GM19452 (cell line): Measurements from ENCODE around the gene KLK12.
"Not testable (repeated sequence)": the region's sequence is repeated elsewhere in the genome, so short reads cannot be mapped to it uniquely, and the experiment has no call there.

Experiments used
- ATAC-seq: cut with Tn5 transposase; IDR thresholded peaks from one replicate; pipeline ENCODE4 v1.9.1; 2021; ENCODE audit not compliant: unreplicated experiment

Gene KLK12

DNA sequence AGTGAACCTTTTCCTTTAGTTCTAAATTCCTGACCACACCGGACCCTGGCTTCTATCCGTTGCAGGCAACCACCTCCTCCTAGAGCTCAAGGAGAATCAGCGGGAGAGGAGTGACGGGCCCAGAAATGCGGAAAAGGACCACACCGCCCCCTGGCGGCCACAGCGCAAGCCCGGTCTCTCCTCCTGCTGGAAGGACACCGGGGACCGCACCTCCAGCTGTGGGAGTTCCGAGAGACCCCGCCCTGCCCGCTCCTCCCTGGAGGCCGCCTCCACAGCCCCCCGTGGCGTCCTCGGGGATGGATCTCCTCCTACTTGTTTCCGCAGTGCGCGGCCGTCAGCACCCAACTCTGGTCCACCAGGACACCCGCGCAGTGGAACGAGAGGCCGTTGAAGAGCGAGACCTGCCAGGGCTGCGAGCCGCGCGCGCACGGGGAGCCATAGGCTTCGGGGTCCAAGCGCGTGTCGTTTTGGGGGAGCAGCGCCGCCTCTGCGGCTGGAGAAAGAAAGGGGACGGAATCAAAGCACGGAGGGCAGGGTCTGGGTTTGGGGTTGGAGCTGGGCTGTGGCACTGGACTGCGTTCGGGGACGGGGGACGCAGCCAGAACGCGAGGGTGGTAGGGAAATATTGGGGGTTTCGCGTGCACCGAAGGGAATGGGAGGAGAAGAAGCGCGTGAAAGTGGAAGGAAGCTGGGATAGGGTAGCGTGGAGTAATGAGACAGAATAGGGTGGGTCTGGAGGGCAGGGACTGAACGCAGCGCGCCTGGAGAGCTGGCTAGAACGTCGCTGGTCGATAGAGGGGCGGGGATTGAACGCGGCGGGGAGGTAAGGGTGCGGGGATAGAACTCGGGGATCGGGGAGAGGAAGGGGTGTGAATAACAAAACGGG lies 17.8 kb downstream of the KLK12 start:
- no peak for ATAC-seq

DNA sequence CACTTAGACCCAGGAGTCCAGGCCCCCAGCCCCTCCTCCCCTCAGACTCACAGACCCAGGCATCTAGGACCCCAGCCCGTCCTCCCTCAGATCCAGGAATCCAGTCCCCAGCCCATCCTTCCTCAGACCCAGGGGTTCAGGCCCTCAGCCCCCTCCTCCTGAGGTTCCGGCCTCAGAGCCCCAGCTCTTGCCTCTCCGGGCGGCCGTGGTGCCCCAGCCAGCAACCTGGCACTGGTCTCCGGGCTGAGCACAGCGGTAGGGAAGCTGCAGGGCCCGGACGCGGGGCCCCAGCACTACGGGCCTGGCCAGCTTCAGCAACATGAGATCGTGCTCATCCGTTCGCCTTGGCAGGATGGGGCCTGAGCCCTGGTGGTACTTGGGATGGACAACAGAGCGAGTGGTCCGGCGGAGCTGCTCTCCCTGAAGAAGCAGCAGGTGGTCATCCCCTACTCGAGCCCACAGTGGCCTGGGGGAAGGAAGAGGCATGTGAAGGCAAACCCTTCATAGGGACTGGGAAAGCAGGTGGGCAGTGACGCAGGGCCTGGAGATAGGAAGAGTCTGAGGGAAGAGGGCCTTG lies 19.0 kb downstream of the KLK12 start:
- no peak for ATAC-seq

DNA sequence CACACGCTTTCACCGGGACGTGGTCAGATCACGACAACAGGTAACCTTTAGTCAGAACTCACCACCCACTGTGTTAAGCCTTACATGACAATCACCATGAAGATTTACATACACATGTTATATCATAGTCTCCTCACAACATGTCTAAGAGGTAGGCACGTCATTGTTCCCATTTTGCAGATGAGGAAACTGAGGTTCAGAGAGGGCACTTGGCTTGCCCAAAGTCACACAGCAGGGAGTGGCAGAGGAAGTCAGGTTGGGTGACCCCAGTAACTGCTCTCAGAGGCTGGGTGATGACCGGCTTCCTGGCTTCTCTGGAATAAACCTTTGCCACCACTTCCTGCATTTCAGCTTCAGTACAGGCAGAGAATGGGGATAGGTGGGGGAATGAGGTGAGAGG lies 20.6 kb downstream of the KLK12 start:
- no peak for ATAC-seq

DNA sequence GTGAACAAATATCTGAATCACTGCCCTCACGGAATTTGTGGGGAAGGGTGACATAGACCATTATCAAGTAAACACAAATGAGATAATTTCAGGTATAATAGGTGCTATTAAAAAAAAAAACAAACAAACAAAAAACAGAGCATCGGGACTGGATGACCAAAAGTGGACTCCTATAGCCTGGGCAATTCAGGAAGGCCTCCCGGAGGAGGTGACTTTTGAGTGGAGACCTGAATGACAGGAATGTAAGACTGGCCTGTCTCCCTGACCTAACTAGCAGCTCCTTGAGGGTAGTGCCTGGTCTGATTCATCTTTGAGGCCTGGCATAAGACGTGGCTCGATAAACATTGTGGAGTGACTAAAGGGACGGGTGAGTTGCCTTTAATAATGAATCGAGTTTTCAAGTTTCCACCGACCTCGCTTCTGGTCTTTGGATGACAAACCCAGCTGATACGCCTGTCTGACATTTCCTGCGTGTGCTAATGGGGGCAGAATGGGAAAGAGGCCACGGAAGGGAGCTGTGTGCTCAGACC lies 22.1 kb downstream of the KLK12 start:
- ATAC-seq = no peak

DNA sequence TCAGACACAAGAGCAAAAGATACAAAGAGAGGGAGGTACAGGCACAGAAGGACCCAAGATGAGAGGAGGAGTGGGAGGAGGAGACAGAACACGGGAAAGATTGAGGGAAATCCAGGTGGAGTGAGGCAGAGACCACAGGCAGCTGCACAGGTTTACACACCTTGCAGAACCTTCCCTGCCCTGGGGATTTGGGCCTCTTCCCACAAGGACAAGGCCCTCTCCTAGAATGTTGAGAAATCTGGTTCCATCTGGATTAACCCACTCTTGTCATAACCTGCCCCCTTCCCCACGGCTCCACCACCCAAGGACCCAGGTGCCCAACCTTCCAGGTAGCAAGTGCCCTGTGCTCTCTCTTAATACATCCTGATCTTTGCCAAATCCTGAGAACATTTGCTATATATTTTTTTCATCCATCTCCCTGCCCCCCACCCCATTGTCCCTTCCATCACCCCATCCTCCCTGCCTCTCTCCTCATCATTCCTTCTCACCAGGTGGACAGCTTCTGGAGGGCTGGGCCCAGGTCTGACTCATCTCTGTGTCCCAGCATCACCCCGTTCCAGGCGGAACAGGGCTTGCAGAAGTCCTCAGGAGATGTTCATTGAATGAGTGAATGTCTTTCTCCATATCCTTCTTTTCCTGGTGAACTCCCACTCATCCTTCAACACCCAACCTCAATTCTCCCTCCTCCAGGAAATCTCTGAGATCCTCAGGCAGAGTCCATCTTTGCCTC lies 24.6 kb downstream of the KLK12 start:
- ATAC-seq = no peak

DNA sequence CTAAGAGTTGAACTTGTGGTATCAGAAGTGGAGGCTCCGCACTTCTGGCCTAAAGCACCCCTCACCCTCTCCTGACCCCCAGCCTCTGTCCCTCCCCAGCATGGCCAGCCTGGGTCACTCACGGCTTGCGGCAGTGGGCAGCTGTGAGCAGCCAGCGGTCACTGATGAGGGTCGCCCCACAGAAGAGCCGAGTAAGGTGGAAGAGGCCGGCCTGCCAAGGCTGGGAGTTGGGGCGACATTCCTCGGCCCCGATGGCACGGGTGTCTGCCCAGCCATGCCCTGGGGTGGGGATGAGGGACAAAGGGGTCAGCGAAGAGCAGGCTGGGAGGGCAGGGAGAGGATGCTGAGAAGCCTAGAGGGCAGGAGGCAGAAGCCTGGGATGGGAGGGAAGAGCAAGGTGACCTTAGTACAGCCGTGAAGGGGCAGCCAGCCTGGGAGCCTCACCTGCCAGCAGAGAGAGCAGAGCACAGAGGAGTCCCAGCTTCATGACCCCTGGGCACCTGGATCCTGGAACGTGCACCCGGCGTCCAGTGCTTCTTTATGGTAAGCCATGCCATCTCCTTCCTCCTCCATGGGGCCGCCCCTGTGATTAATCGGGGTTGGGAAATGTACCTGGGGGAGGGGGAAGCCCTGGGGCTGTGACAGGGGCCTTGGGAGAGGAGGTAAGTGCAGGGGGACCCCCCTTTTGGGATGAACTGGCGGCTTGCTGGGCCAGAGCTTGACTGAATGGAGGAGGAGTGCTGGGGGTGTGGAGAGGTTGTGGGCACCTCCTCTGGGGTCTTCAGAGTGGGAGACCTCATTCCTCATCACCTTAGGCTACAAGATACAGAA lies 25.5 kb downstream of the KLK12 start:
- no peak for ATAC-seq

DNA sequence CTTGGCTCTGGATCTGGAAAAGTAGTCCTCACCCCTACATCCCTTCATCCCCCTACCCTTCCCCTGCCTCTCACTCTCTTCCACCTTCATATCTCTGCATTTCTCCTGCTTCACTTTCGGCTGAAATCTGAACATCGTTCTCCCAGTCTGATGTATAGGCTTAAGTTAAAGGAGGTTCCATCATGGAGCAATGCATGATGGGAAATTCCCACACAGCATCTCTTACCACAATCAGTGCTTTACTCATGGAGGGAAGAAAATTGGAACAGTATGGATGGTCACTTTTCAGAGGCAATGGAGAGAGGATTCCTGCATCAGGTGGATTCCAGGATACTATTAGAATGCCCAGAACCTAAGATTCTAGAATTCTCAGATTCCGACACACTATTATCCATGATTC lies 27.3 kb downstream of the KLK12 start:
- no peak for ATAC-seq

DNA sequence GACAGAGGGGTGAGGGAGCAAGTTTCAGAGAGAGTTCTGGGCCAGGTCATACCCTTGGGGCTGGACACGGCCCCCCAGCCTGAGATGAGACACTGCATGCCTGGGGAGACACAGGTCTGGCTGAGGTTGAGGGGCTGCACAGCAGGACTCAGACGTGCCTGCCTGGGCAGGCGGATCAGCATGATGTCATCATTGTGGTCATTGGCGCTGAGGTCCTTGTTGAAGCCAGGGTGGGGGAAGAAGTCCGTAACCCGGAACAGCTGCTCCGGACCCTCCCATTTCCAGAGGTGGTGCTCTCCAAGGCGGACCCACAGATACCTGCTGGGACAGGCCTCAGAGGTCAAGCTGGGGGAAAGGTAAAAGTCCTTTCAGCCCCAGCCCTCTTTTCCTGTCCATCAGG lies 28.4 kb downstream of the KLK12 start:
- ATAC-seq = no peak

DNA sequence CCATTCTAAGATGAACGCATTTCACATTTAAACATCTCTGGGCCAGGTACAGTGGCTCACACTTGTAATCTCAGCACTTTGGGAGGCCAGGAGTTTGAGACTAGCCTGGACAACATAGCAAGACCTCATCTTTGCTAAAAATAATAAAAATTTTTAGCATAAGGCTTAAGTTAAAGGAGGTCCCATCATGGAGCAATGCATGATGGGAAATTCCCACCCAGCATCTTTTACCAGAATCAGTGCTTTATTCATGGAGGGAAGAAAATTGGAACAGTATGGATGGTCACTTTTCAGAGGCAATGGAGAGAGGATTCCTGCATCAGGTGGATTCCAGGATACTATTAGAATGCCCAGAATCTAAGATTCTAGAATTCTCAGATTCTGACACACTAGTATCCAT lies 29.6 kb downstream of the KLK12 start:
- no peak for ATAC-seq

DNA sequence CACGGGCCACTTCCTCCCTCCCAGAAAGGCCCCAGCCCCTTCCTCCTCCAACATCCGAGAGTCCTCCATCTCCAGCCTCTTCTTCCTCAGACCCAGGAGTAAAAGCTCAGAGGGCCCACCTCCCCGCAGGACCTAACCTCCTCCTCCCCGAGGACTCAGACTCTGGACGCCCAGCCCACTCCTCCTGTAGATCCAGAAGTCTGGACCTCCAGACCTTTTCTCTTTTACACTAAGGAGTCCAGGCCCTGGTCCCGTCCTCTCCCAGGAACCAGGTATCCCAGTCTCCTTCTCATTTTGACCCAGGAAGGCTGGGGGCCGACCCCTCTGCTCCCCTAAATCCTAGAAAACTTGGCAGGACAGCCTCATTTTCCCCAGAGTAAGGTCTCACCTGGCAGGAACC lies 31.5 kb downstream of the KLK12 start:
- no peak for ATAC-seq

DNA sequence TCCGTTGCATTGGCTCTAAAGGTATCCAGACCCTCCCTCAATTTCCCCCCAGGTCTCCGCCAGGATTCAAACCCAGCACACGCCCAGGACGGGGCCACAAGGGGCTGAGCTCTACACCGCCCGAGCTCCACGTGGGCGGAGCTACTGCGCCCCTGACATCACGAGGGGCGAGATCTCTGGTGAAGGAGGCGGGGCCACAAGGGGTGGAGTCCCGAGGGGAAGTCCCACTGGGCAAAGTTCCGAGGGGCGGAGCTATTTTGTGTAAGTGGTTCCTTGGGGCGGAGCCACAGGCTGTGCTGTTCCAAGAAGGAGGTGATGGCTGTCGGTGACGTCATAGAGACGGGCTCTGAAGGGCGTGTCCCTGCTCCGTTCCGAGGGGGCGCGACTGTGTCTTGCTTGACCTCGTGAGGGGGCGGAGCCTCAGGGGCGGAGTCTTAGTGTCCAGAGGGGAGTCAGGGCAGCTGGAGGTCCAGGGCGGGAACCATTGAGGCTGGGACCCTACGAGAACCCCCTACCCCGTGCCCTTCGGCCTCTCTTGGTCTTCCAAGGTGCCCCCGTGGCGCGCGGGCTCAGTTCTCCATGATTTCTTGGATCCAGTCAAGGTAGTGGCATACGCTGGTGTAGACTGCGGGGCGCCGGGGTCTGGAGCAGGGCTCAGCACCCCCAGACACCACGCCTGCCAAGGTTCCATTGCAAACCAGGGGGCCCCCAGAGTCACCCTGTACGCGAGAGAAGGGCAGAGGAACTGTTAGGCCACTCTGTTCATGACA lies 32.1 kb downstream of the KLK12 start:
- ATAC-seq = no peak

DNA sequence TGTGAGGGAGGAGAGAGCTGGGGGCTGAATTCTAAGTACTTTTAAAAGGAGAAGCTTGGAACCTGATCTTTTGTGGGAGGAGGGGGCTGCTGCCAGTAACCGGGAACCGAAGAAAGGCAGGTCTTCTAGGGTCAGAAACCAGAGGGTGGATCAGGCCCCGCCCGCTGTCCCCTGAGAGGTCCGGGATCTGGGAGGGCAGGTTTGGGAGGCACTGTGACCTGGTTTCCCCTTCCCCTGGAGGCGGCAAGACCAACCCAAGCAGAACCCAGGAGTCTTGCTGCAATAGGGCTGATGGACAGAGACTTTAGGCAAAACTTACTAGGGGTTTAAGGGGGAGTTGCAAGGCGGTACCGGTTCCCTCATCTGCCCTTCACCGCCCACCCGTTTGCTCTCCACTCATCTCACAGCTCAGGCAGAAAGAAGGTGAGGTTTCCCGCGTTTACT lies 32.7 kb downstream of the KLK12 start:
- no peak for ATAC-seq

DNA sequence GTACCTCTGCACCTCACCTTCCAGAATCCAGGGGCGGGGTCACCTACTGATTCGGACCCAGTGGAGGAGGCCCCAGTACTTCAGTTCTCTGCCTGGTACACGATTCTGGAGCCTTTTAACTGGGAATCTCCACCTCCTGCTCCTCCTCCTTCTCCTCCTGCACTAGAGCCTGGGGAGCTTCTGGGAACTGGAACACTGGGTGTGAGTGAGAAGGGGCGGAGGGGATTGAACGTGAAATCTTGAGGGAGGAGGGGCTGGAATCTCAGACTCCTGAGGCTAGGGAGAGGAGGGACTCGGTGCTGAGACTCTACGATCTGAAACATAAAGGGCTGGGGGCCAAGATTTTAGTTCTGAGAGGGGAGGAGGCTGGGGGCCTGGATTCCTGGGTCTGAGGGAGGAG lies 33.3 kb downstream of the KLK12 start, which contains the start of gene KLK8:
Gene KLK8 (minus strand): TSS at position 90 of the 400 bp plus-strand sequence. CDS start 437 bp downstream, outside the sequence.
- no peak for ATAC-seq

DNA sequence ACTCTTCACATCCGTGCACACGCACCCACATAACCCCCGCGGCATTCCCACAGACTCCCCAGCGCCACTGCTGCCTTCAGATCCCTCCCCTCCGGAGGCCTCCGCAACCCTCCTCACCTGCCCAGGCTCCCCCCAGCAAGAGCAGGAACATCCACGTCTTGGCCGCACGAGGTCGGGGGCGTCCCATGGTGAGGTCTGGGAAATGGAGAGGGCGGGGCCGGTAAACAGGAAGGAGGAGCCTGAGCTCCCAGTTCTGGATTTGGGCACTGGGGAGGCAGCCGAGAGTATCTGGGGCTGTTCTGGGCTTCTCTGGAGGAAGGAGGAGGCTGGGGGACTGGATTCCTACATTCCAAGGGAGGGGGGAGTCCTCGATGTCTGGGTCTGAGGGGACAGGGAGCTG lies 33.8 kb downstream of the KLK12 start:
- no peak for ATAC-seq

DNA sequence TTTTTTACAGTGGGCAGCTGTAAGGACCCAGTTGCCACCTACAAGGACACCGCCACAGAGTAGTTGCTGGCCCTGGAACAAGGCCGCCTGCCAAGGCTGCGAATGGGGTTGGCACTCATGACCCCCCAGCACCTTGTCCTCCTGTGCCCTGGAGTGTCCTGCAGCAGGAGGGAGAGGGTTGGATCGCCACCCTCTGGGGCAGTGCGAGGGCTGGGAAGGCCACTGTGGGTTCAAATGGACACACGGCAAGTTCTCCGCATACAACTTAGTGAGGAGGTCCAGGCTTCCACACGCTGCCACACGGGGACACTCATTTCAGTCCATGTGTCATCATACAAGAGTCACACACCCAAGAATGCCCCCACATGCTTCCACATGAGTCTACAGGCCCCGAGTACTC lies 34.4 kb downstream of the KLK12 start:
- no peak for ATAC-seq

DNA sequence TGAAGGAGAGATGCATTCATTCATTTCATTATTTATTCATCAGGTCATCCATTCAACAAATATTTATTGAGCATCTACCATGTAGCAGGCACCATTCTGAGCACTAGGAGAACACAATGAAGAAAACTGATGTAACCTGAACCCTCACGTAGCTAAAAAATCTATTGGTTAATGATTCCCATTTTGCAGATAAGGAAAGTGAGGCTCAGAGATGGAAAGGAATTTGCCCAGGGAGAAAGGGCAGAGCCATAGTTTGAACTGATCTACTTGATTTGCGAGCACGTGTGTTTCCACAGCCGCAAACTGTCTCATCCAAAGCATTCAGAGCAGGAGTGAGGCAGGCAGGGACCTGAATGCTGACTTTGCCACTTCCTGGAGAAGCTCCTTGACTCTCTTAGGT lies 36.1 kb downstream of the KLK12 start:
- no peak for ATAC-seq

DNA sequence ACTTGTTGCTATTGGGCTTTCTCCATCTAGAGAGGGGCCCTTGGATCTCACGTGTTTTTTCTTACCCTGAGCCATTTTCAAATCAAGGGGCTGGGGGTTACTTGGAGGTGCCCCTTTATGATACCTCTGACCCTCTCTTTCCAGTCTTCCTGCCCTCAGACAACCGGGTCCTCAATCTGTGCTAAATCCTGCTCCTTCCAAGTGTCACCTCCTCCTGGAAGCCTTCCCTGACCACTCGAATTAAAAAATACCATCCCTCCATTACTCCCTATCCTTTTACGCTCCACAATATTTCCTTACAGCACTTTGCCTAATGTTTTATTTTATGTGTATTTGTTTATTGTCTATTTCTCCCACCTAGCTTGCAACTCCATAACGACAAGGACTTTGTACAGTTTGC lies 36.7 kb downstream of the KLK12 start:
- no peak for ATAC-seq

DNA sequence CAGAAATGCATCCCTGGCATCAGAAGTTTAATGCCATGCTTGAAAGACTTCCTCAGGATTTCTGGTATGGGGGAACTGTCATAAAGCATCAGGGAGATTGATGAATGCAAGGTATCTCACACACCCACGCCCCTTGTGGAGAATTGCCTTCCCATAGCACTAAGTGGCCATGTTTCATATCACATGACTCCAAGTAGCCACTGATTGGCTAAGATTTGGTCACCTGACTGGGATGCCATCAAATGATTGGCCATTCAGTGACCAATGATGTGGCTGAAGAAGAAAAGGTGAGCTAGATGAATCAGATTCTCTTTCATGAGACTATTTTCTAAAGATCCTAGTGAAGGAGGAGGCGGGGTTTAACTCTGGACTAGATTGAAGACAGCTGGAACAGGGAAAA lies 40.7 kb downstream of the KLK12 start:
- ATAC-seq = no peak

DNA sequence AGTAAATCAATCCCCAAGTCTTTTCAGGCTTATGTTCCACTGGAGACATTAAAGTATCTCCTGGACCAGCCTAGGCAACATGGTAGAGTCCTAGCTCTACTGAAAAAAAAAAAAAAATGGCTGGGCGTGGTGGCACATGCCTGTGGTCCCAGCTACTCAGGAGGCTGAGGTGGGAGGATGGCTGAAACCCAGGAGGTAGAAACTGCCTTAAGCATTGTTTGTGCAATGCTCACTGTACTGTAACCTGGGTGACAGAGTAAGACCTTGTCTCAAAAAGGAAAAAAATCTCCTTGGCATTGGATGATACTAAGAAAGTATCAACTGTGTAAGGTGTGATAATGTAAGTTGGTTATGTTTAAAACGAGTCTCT lies 42.2 kb downstream of the KLK12 start:
- no peak for ATAC-seq

DNA sequence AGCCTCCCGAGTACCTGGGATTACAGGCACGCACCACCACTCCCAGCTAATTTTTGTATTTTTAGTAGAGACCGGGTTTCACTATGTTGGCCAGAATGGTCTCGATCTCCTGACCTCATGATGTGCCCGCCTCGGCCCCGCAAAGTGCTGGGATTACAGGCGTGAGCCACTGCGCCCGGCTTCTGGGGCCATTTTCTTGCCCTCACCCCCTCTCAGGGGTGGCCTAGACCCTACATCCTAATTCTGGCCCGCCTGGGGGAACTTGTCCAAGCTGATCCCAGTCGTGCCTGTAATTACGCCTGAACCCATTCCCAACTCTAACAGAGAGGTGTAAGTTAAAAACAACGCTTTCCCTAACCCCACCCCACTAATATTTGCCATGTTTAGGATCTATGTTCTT lies 50.4 kb downstream of the KLK12 start:
- not testable (repeated sequence) for ATAC-seq
